HepG2 (cell line): ENCODE measurements around the gene VARS1. TPM values are rescaled to one million over a fixed set of nuclear protein-coding genes. Genes with fewer than 3 reads are reported as not detected.

Source experiments
- EEA1 ChIP-seq: sonication (generic); formaldehyde crosslinking; IDR thresholded peaks from 2 replicates; pipeline ENCODE4 v1.5.1; 2020; ENCODE audit warnings: mild to moderate bottlenecking, missing genetic modification reagents, borderline replicate concordance
- GLI4 ChIP-seq: sonication (generic); formaldehyde crosslinking; IDR thresholded peaks from 2 replicates; pipeline ENCODE4 v1.5.1; 2020; ENCODE audit warnings: missing genetic modification reagents, mild to moderate bottlenecking, moderate library complexity, borderline replicate concordance
- HMGA1 ChIP-seq: sonication (generic); formaldehyde crosslinking; conservative IDR thresholded peaks from 2 replicates; pipeline ENCODE4 v1.4.0; 2020; ENCODE audit warnings: missing genetic modification reagents
- MTF1 ChIP-seq: sonication (generic); formaldehyde crosslinking; IDR thresholded peaks from 2 replicates; pipeline ENCODE4 v1.5.0; 2020; ENCODE audit warnings: missing genetic modification reagents
- MXD4 ChIP-seq: IDR thresholded peaks from 2 replicates; pipeline ENCODE4 v1.6.1; 2016; ENCODE audit warnings: mild to moderate bottlenecking, missing biosample characterization, missing genetic modification reagents
- NFE2 ChIP-seq: sonication (generic); formaldehyde crosslinking; IDR thresholded peaks from 2 replicates; pipeline ENCODE4 v1.4.0; 2020; ENCODE audit warnings: missing genetic modification reagents
- NR2F6 ChIP-seq, 2 experiments: IDR thresholded peaks; 2 replicates each; pipeline ENCODE4 v1.6.1; 2016; ENCODE audit warnings: antibody characterized with exemption in 1 of 2, mild to moderate bottlenecking in 1 of 2
- ZFP91 ChIP-seq: sonication (generic); formaldehyde crosslinking; IDR thresholded peaks from 2 replicates; pipeline ENCODE4 v1.9.0; 2022; ENCODE audit warnings: missing genetic modification reagents, mild to moderate bottlenecking, borderline replicate concordance
- ZMAT5 ChIP-seq: sonication (generic); formaldehyde crosslinking; IDR thresholded peaks from 2 replicates; pipeline ENCODE4 v1.5.0; 2020; ENCODE audit warnings: mild to moderate bottlenecking, low read depth, missing genetic modification reagents, borderline replicate concordance
- ZNF337 ChIP-seq: sonication (generic); formaldehyde crosslinking; IDR thresholded peaks from 2 replicates; pipeline ENCODE4 v1.5.1; 2020; ENCODE audit warnings: missing genetic modification reagents, low read depth, mild to moderate bottlenecking, borderline replicate concordance
- ZNF609 ChIP-seq: sonication (generic); formaldehyde crosslinking; IDR thresholded peaks from 2 replicates; pipeline ENCODE4 v1.4.0; 2020; ENCODE audit warnings: mild to moderate bottlenecking, missing genetic modification reagents, borderline replicate concordance
- ZNF792 ChIP-seq: IDR thresholded peaks from 2 replicates; pipeline ENCODE4 v1.6.1; 2016
- ZNF841 ChIP-seq: sonication (generic); formaldehyde crosslinking; IDR thresholded peaks from 2 replicates; pipeline ENCODE4 v1.8.1; 2023; ENCODE audit warnings: missing genetic modification reagents, borderline replicate concordance
- polyA plus RNA-seq, 8 experiments: library from polyadenylated mRNA; depleted of rRNA in 3 of 8; stranded (reverse) in 7 of 8; unstranded in 1 of 8; fragments of >200 nt; fragmentation: Illumina TruSeq in 4 of 8; extraction: Trizol in 4 of 8; gene quantifications; 2 replicates each; pipeline versions ENCODE4 v1.2.1 to v1.2.3, GENCODE V29; 2011 to 2016; ENCODE audit warnings: low read depth in 4 of 8, missing spikeins in 1 of 8, mixed read lengths in 1 of 8; ENCODE audit not compliant: insufficient read depth in 1 of 8
- total RNA-seq, 5 experiments: library from RNA; depleted of rRNA; stranded (reverse); fragments of >200 nt; fragmentation: Illumina TruSeq; extraction: Trizol; gene quantifications; 2 replicates each; pipeline ENCODE4 v1.2.3, GENCODE V29; 2016; ENCODE audit warnings: low read depth in 1 of 5
- TF ChIP-seq, protein P1 (sequence below): sonication (generic); formaldehyde crosslinking; IDR thresholded peaks from 2 replicates; pipeline ENCODE4 v1.5.0; 2020; ENCODE audit warnings: mild to moderate bottlenecking, missing genetic modification reagents, borderline replicate concordance
- TF ChIP-seq, protein P2 (sequence below): IDR thresholded peaks from 2 replicates; pipeline ENCODE4 v1.6.1; 2012; ENCODE audit warnings: low read length, improper control_type of control experiment

The VARS1 gene
- total and polyA plus RNA-seq, 2 of the 13 experiments (the other 11 are each of a cell fraction or from before 2014, with no cell fraction given) = 14.7 to 56.1 TPM

DNA sequence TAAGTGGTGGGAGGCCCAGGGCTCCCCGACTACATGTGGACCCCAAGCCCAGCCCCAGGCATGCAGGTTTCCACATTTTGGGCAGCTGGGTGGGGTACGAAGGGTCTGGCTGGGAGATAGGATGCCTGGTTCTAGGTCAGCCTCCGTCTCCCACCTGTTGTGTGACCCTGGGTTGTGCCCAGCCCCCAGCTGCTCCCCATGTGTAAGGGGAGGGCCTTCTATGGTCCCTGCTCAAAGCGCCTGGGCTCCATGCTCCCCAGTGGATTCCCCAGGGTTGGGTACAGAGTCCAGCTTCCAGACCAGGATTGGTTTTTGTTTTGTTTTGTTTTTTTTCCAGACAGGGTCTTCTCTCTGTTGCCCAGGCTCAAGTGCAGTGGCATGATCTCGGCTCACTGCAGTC is 17.4 kb downstream of the VARS1 start (continued):
- no peak for TF ChIP-seq ZNF609 (CRISPR knock-in tag)
- no peak for TF ChIP-seq ZFP91 (CRISPR knock-in tag)
- TF ChIP-seq, protein P1, sequence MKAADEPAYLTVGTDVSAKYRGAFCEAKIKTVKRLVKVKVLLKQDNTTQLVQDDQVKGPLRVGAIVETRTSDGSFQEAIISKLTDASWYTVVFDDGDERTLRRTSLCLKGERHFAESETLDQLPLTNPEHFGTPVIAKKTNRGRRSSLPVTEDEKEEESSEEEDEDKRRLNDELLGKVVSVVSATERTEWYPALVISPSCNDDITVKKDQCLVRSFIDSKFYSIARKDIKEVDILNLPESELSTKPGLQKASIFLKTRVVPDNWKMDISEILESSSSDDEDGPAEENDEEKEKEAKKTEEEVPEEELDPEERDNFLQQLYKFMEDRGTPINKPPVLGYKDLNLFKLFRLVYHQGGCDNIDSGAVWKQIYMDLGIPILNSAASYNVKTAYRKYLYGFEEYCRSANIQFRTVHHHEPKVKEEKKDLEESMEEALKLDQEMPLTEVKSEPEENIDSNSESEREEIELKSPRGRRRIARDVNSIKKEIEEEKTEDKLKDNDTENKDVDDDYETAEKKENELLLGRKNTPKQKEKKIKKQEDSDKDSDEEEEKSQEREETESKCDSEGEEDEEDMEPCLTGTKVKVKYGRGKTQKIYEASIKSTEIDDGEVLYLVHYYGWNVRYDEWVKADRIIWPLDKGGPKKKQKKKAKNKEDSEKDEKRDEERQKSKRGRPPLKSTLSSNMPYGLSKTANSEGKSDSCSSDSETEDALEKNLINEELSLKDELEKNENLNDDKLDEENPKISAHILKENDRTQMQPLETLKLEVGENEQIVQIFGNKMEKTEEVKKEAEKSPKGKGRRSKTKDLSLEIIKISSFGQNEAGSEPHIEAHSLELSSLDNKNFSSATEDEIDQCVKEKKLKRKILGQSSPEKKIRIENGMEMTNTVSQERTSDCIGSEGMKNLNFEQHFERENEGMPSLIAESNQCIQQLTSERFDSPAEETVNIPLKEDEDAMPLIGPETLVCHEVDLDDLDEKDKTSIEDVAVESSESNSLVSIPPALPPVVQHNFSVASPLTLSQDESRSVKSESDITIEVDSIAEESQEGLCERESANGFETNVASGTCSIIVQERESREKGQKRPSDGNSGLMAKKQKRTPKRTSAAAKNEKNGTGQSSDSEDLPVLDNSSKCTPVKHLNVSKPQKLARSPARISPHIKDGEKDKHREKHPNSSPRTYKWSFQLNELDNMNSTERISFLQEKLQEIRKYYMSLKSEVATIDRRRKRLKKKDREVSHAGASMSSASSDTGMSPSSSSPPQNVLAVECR (CRISPR knock-in tag) = no peak
- TF ChIP-seq ZMAT5 (CRISPR knock-in tag) = no peak
- no peak for TF ChIP-seq MXD4 (CRISPR knock-in tag)
- TF ChIP-seq GLI4 (CRISPR knock-in tag) = no peak
- no peak for TF ChIP-seq MTF1 (CRISPR knock-in tag)
- no peak for TF ChIP-seq ZNF841 (CRISPR knock-in tag)
- no peak for TF ChIP-seq ZNF792 (CRISPR knock-in tag)
- TF ChIP-seq ZNF337 = no peak
- TF ChIP-seq EEA1 (CRISPR knock-in tag) = 0 out of 2 replicates have a peak, but pooled peaks have one; percentile 41
- TF ChIP-seq, protein P2, sequence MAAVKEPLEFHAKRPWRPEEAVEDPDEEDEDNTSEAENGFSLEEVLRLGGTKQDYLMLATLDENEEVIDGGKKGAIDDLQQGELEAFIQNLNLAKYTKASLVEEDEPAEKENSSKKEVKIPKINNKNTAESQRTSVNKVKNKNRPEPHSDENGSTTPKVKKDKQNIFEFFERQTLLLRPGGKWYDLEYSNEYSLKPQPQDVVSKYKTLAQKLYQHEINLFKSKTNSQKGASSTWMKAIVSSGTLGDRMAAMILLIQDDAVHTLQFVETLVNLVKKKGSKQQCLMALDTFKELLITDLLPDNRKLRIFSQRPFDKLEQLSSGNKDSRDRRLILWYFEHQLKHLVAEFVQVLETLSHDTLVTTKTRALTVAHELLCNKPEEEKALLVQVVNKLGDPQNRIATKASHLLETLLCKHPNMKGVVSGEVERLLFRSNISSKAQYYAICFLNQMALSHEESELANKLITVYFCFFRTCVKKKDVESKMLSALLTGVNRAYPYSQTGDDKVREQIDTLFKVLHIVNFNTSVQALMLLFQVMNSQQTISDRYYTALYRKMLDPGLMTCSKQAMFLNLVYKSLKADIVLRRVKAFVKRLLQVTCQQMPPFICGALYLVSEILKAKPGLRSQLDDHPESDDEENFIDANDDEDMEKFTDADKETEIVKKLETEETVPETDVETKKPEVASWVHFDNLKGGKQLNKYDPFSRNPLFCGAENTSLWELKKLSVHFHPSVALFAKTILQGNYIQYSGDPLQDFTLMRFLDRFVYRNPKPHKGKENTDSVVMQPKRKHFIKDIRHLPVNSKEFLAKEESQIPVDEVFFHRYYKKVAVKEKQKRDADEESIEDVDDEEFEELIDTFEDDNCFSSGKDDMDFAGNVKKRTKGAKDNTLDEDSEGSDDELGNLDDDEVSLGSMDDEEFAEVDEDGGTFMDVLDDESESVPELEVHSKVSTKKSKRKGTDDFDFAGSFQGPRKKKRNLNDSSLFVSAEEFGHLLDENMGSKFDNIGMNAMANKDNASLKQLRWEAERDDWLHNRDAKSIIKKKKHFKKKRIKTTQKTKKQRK = no peak
- TF ChIP-seq HMGA1 = no peak
- TF ChIP-seq NFE2 (CRISPR knock-in tag) = no peak
- TF ChIP-seq NR2F6 (IDR thresholded peaks at IDR 0.05) = no peak
- TF ChIP-seq NR2F6 (CRISPR knock-in tag; IDR thresholded peaks at IDR 0.05) = no peak
